ENCODE results near the gene TSPAN10. TPM values are rescaled to one million over a fixed set of nuclear protein-coding genes. Genes with fewer than 3 reads are reported as not detected.

The TSPAN10 gene
- total RNA-seq, 1 experiment from 2014 or later, result 1.3 TPM

DNA sequence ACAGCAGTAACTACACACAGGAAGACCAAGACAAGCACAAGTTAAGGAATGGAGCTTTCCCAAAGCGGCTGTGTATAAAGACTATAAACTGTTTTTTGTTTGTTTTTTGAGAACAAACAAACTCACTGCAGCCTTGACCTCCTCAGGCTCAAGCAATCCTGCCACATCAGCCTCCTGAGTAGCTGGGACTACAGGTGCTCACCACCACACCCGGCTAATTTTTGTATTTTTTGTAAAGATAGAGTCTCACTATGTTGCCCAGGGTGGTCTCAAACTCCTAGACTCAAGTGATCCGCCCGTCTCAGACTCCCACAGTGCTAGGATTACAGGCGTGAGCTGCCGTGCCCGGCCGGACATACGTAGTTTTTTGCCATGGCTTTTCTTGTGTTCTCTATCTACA is 23.4 kb downstream of the TSPAN10 start:
- no peak for DNase-seq (ENCODE audit: low read depth)

DNA sequence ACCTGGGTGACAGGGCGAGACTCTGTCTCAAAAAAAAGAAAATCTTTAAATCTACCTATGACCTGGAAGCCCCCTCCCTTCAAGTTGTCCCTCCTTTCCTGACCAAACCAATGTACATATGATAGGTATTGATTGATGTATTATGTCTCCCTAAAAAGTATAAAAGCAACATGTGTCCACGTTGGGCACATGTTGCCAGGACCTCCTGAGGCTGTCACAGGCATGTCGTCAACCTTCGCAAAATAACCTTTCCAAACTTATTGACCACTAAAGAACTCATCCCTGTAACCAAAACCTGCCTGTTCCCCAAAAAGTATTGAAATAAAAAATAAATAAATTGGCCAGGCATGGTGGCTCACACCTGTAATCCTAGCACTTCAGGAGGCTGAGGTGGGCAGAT is 25.0 kb downstream of the TSPAN10 start:
- no peak for DNase-seq (ENCODE audit: low read depth)

DNA sequence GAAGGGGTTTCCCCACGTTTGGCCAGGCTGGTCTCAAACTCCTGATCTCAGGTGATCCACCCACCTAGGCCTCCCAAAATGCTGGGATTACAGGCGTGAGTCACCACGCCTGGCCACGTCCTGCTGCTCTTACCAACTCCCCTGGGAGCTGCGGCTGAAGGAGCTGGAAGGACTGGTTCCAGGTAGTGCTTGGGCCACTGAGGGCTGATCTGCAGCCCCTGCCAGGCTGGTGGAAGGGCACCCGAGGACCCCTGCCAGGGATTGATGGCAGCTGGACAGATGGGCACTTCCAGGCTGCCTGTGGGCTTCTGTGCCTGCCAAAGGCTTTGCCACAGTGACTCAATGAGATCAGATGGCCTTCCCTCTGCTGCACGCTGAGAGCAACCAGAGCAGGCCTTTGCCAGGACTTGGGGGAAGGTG is 27.1 kb downstream of the TSPAN10 start:
- DNase-seq (ENCODE audit: low read depth), result no peak

DNA sequence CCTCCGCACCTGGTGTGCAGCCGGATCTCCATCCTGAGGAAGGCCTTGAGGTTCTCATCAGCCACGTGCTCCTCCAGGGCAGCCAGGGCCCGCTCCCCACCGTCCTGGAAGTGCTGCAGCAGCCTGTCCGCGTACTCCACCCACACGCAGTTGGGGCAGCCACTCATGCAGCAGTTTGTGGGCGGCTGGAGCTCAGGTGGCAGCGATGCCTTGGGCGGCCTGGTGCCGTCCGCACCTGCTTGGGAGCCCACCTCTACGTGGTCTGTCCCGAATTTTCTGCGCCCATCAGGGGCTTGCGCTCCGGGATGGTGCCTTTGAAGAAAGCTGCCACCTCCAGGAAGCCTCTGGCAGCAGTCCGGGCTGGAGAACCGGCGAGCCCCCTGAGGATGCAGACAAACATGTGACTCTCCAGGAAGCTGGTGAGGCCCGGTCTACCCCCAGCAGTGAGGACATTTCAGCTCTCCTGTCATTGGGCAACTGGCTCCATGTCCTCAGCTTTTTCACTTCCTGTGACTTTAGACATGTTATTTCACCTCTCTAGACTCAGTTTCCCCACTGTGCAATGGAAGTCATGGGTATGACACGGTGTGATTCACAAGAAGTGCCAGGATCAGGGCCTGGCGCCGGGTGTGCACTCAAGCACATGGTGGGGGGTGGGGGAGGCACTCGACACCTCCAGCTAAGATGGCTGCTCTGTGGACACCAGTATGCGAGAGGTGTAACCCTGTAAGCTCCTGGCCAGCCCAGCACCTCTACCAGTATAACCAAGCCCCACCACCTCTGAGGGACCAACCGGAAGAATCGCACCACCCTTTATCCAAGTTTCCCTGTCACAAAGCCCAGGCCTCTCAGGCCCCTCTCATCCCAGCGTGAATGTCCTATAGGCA is 28.5 kb downstream of the TSPAN10 start:
- DNase-seq (ENCODE audit: low read depth), result peak; percentile 14

DNA sequence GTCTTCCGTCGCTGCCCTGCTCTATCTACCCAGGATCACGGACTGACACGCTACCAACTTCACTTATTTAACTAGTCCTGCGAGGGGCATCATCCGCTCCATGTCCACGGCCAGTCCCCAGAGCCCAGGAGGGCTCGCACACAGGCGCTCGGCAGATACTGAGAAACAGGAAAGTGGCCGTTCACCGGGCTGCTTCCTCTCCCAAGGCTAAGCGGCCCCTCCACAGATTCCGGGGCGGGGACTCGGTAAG is 29.0 kb downstream of the TSPAN10 start:
- no peak for DNase-seq (ENCODE audit: low read depth)

DNA sequence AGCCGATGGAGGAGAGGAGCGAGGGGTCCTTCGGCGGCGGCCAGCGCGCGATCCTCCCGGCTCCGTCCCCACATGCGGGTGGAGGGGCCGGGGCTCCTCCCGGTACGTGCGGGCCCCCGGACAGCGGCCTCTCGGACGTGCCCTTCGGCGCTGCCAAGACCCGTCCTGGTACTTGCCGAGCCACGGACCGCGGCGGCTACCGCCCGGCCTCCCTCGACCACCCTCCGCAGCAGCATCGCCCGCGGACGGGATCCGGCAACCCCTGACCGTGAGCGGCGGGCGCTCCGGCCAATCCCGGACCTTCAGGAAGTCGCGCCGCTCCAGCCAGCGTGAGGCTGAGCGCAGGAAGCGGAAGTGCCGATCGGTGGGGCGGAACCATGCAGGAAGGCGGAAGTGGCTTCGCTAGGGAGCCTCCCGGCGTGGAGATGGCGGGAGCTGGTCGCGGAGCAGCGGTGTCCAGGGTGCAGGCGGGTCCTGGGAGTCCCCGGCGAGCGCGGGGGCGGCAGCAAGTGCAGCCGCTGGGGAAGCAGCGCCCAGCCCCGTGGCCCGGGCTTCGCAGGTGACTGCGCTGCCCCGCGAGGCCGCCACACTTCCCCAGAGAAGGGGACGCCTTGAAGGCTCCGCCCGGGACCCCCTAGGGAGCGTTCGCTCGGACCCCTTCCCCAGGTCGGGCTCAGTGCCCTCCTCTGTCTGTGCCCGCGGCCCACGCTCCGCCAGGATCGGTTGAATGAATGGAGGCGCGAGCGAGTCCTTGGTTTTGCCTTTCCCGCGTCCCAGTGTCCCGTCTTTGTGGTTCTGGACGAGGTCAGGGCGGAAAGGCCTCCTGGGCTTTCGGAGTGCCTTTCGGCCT is 29.6 kb downstream of the TSPAN10 start, which contains the start of the genes CCDC137 and OXLD1:
Gene CCDC137, plus strand, starts transcription at position 396 of the 850 bp plus-strand sequence. Its CDS starts 30 bp downstream, at position 426.
Gene OXLD1, minus strand, starts transcription at position 264 of the 850 bp plus-strand sequence. Its CDS starts 28 bp downstream, at position 236.
- DNase-seq (ENCODE audit: low read depth), result peak; percentile 94

DNA sequence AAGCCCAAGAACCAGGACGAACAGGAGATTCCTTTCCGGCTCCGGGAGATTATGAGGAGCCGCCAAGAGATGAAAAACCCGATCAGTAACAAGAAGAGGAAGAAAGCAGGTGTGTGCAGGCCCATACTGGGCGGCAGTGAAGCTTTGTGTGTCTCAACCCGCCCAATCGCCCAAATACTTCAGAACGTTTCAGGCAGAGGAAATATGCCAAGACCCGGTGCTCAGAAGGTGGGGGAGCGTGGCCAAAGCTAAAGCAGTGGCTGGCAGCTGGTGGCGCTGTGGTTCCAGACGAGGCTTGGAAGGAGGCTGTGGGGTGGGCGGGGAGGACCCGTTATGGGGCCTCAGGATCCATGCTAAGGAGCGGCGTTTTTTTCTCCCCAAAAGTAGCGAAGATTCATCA is 30.8 kb downstream of the TSPAN10 start:
- no peak for DNase-seq (ENCODE audit: low read depth)

DNA sequence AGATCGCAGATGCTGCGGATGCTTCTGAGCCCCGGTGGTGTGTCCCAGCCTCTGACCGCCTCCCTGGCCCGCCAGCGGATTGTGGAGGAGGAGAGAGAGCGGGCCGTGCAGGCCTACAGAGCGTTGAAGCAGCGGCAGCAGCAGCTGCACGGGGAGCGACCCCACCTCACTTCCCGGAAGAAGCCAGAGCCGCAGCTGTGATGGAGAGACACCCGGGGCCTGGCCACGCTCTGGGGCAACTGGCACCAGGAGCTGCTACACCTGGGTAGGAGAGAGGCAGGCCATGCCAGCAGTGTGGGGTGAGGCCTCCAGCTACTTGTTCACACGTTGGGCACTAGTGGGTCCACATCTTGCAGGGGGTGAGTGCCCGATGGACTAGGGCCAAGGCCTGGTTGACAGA is 35.5 kb downstream of the TSPAN10 start:
- no peak for DNase-seq (ENCODE audit: low read depth)

DNA sequence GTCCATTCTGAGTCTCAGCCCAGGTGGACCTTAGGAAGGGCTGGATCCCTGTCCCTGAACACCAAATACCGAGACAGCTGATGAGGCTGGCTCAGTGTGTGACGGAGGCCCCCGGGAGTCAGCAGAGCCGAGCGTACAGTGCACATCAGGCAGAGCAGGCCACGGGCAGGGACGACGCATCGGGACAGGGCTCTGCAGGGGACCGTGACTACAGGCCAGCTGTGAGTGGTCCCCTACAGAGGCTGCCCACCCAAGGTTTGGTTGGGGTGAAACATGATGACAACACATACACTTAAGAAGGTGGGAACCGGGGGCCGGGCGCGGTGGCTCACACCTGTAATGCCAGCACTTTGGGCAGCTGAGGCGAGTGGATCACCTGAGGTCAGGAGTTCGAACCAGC is 36.0 kb downstream of the TSPAN10 start:
- DNase-seq (ENCODE audit: low read depth), result no peak

DNA sequence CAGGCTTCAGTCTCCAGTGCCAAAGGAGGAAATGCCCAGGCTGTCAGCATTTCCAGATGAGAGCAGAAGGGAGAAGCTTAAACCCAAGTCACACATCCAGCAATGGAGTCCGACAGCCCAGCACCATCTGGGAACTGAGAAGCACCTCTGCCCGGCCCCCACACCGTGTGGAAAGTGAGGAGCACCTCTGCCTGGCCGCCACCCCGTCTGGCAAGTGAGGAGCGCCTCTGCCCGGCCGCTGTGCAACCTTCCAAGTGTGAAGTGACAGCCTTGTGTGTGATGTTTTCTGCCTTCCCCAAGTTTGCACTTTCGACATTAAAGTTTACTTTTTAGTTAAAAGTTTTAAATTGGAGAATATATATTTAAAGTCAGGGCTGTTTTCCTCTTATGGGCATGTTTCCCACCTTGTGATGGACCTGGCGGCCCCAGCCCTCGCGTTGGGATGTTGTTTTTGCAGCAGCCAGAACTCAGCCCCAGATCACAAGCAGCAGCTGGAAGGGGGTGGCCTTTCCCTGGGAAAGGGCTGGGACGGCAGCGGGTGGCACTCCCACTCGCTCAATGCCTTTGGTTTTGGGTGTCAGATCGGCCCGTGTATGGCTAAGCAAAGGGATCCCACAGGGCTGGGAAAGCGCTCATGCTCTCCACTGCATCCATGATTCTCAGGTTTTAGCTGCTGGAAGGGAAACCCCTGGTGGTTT is 36.7 kb downstream of the TSPAN10 start:
- DNase-seq (ENCODE audit: low read depth), result no peak

DNA sequence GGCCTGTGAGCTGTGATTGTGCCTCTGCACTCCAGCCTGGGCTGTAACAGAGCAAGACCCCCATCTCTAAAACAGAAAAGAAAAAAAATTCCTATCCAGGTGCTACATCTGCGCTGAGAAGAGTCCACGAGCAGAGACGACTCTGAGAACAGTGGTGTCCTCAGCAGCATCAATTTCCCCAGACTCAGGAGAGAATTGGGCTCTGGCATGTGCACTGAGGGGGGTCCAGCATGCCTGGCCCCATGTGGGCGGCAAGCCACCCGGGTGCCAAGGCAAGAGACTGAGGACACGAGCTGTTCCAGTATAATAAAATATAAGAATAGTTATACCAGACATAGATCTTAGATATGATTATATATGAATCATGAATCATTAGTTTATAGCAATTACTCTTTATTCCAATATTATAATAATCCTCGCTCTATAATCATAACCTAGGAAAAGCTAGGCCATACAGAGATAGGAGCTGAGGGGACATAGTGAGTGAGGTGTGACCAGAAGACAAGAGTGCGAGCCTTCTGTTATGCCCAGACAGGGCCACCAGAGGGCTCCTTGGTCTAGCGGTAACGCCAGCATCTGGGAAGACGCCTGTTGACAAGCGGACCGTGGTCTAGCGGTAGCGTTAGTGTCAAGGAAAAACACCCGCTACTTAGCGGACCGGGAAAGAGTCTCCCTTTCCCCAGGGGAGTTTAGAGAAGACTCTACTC is 38.7 kb downstream of the TSPAN10 start:
- DNase-seq (ENCODE audit: low read depth), result peak; percentile 35

DNA sequence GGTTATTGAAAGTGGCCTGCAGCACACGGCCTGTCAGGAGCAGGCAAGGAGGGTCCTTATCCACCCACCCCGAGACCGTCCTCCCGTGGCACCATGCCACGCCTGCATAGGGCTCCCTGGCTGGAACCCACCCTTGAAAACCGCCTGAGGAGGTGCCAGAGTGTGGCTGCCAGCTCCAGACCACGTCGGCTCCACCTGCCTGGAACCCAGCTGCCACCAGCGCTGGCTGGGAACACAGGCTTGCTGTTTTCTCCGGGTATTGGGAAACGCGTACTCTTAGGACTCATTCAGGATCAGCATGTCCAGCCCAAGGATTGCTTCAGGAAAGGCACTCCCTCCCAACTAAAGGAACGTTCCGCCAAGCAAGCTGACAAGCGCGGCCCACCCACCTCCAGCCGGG is 39.9 kb downstream of the TSPAN10 start:
- DNase-seq (ENCODE audit: low read depth), result no peak

DNA sequence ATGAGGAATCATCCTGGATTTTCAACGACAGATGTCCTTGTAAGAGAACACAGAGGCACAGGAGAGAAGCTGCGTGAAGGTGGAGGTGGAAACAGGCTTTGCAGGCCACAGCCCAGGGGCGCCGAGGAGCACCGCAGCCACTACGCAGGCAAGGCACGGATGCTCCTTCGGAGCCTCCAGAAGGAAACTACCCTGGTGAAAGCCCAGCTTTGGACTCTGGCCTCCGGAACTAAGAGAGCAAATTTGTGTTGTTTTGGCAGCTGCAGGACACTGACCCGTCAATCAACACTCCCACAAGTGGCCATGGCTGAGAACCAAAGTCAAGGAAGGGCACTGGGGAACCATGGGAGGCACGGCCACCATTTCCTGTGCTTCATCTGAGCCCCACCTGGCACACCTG is 43.2 kb downstream of the TSPAN10 start:
- DNase-seq (ENCODE audit: low read depth), result no peak

DNA sequence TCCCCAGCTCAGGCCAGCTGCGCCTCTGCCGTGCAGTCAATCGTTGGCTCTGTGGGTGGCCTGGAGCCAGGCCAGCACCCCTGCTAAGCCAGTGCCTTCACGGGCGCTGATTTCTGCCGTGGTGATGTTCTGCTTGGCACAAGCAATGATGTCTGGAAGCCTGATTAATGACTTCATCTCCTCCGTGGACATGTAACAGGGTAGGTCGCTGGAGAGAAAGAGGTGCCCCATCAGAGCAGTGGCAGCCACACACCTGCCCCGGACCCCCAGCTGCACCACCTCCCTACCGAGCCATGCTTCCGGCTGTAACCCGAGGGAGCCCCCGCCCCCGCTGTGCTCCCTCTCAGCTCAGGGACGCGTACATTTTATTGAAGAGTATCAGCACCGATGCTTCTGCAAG is 44.7 kb downstream of the TSPAN10 start:
- no peak for DNase-seq (ENCODE audit: low read depth)

DNA sequence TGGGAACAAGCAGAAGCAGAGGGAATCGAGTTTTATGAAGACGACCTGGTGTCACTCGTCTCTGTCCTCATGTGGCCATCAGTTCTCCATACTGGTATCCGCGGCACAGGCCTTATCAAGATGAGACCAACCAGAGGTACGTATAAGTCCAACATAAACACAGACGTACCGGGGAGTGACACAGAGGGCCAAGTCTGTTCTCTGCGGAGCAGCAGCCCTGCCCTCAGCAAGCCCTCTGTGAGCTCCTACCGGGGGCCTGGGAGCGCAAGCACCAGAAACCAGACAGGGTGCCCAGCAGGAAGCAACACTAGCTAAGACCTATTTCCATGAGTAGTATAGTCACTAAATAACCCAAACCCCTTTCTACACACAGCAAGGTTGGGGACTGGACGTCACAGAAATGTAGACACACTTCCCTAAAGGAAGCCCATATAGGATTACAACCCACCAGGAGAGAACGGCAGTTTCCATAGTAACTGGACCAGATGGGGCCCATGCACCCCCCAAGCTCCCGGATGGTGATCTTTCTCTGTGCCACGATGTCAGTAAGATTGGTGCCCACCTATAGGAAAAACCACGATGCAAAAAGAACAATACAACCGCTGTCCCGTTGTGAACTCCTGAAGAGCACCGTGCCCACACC is 45.7 kb downstream of the TSPAN10 start:
- peak; percentile 20 for DNase-seq (ENCODE audit: low read depth)

DNA sequence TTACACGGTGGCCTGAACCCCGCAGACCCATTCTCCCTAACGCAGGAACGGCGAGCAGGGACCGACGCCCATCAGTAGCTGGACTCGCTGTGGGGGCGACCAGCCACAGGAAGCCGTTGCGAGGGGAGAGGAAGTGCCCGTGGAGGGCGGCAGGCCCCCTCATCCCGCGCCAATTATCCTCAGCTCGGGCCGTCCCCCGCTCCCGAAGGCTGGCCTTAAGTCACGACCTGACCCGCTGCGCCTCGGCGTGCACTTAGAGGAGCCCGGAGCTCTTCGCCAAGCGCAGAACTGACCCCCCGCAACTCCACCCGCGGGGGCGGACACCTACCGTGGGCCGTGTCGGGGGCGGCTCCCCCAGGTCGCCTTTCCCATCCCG is 46.2 kb downstream of the TSPAN10 start:
- DNase-seq (ENCODE audit: low read depth), result no peak

DNA sequence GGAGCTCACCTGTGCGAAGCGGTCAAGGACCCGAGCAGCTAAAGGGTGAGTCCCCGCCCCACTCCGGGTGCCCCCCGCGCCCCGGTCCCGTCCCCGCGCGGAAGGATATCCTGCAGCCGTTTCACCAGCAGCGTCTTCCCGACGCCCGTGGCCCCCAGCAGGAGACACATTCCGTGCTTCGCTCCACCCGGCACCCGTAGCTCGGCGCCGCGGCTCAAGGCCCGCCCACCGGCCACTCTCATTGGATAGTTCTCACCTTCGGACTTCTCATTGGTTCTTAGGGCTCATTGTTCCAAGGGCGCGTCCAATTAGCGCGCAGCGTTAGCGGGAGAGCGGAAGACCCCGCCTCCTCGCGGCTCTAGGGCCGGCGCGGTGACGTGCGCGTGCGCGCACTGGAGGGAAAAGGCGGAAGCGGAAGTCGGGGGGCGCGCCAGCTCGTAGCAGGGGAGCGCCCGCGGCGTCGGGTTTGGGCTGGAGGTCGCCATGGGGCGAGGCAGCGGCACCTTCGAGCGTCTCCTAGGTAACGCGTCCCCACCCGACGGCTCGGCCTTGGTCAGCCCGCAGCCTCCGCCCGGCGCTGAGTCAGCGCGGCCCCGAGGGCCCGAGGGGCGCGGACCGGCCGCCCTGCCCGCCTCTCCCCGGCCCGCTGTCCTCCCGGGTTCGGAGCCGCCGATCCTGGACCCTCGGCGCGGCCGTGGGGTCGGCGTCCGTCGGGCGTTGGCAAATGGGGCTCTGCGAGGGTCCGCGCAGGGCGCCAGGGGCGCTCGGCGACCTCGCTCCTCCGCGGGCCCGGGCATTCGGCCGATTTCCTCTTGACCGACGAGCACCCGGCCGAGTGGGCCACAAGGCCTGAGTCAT is 46.8 kb downstream of the TSPAN10 start, which contains the start of the genes ARL16 and HGS:
Gene ARL16, minus strand, starts transcription at position 214 of the 858 bp plus-strand sequence. Its CDS starts 44 bp downstream, at position 170.
Gene HGS, plus strand, starts transcription at position 428 of the 858 bp plus-strand sequence. Its CDS starts 56 bp downstream, at position 484.
- DNase-seq (ENCODE audit: low read depth), result peak; percentile 97

DNA sequence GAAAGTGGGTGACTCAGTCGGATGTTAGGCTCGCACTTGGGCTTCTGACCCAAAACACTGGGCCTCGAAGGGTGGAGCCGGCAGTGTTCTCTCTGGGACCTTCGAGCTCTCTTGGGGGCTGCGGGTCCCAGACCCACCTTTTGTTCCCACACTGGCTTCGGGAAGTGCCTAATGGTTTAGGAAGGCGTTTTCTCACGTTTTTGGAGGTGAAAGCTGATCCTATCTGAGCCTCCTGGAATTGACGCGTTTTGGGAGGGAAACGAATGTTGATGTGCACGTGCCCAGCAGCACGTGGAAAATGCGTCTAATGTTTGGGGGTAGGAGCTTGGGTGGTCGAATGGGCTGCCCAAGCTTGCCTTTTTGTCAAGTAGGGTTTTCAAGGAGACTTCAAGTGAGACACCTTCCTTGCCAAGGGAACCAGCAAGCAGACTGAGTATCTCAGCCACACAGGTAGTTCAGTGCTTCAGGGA is 47.5 kb downstream of the TSPAN10 start:
- DNase-seq (ENCODE audit: low read depth), result peak; percentile 87

DNA sequence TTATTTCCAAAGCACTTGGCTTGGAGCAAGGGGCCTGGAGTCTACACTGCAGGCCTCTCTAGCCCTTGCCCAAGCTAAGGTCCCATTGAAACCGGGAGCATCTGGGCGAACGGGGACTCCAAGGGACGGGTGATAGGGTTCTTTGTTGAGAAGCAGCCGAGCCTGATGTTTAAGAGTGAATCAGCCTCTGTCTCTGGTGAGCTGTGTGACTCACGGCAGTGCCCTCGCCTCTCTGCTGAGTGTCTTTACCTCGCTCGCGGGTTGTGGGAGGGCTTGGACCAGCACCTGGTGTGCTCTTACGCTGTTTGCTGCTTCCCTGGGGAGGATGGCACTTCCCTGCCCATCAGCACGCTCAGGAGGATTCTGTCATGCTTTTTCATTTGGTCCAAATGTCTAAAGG is 48.1 kb downstream of the TSPAN10 start:
- DNase-seq (ENCODE audit: low read depth), result peak; percentile 77

DNA sequence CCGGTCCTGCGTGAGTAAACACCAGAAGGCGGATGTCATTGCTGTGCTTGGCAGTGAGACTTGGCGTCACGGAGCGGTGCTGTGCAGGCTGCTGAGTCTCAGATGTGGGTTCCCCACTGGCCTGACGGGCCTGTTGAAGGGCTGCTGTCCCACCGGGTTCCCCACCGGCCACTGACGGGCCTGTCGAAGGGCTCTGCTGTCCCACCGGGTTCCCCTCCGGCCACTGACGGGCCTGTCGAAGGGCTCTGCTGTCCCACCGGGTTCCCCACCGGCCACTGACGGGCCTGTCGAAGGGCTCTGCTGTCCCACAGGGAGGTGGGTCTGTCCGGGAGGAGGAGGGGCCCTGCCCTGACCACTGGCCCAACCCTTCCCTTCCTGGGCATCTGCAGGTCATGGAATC is 49.6 kb downstream of the TSPAN10 start:
- no peak for DNase-seq (ENCODE audit: low read depth)
